Measurements from ENCODE around the gene FNDC3B.
"Not testable (repeated sequence)": the region's sequence is repeated elsewhere in the genome, so short reads cannot be mapped to it uniquely, and the experiment has no call there.

FNDC3B gene

GRCh38 chr3:172352786-172353185, 313.4 kb downstream of the FNDC3B start:
- DNase-seq = no peak

DNA sequence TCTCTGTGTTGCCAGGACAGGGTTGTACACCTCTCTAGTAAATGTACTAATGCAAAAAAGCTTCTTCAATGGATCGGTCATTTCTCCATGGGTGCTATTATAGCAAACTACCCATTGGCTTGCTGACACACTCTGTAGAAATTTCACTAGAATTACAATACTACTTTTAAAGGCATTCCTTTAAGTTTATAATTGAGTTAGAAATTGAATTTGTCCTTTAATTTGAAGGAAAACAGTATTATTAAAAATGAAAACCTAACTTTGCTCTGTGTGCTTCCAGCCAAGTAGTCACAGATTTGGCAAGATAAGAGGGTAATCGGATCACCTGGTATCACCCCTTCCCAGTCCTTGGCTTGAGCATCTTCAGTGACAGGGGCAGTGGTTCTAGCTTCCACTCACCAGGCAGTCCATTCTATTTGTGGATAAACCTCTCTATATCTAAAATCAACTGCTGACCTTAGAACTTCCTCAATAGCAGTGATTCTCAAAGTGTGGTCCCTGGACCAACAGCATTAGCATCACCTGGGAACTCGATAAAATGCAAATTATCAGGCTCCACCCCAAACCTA, 315.6 kb downstream of the FNDC3B start:
- no peak for DNase-seq

DNA sequence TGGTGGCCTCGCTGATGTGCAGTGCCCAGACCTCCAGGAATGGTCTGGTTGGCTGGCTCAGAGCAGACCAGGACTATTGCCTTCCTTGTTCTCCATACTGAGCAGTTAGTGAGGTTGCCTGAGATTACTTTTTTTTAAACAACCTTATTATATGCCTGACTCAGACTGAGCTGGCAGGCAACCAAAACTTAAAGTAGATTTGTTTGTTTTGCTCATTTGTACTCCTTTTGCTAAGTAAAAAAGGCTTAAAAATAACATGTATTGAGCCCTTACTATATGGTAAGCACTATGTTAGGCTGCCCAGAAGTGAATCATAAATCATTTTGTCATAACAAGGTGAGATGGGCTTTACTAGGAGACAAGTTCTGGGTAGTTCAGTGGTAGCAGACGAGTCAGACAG, 316.5 kb downstream of the FNDC3B start:
- peak; percentile 88 for DNase-seq

DNA sequence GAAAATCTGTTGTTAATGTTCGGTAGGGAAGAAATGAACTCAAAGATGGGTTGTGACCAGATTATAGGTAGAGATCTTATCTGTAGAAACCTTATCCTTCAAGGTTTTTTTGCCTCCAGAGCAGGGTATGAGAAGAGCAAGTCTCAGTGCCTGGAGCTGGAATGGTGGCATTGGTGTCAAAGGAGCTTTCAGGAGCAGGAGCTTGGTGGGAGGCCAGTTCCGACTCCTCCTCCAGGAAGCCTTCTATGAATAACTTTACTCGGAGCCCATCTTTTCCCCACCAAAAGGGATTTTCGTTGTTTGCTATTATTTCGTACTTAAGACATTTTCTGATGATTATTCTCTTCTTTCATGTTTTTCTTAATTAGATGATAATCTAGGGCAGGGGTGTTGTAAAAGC, 317.0 kb downstream of the FNDC3B start:
- no peak for DNase-seq

DNA sequence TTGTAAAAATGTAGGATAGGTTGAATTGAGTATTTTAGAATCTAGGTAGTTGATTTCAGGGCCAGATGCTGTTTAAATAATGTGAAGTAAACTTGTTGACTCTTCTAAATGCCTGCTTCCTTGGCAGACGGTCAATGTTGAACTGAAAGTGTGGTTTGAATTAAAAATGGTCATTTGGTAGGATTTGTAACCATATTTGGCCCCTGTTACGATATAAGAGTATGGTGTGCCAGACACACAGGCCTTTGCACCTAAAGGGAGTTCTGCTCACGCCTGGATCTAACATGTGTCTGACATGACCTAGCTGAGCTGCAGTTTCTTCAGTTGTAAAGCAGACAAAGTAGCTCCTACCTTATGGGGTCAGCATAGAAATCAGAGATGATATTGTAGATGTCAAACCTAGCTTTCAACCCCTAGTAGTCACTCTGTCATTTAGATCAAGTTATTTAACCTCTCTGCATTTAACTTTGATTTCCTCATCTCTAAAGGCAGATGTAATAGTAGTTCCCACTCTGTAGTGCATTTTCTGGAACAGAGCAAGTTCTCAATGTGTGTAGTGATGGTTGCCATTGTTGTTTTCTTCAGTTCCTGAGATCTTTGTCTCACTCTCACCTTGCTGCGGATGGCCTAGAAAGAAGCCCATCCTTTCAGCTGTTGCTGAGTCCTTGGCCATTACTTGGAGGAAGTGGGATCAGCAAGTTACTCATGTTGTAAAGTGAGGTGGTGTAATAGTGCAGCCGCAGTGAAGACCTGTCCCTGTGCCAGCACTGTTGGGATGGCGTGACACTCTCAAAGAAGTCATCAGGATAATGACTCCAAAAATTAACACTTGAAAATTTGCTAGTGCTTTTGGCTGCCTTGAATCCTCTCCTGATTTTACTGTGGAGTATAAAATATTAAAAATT, 318.7 kb downstream of the FNDC3B start:
- DNase-seq = peak; percentile 69

GRCh38 chr3:172359231-172359630, 319.9 kb downstream of the FNDC3B start:
- DNase-seq = no peak

- no peak for DNase-seq
Measured at GRCh38 chr3:172359996-172360395, 320.6 kb downstream of the FNDC3B start.

GRCh38 chr3:172362583-172362982, 323.2 kb downstream of the FNDC3B start:
- DNase-seq = no peak

- DNase-seq = no peak
Measured at GRCh38 chr3:172364374-172365027, 325.1 kb downstream of the FNDC3B start.

GRCh38 chr3:172365028-172365567, 325.7 kb downstream of the FNDC3B start:
- no peak for DNase-seq

DNA sequence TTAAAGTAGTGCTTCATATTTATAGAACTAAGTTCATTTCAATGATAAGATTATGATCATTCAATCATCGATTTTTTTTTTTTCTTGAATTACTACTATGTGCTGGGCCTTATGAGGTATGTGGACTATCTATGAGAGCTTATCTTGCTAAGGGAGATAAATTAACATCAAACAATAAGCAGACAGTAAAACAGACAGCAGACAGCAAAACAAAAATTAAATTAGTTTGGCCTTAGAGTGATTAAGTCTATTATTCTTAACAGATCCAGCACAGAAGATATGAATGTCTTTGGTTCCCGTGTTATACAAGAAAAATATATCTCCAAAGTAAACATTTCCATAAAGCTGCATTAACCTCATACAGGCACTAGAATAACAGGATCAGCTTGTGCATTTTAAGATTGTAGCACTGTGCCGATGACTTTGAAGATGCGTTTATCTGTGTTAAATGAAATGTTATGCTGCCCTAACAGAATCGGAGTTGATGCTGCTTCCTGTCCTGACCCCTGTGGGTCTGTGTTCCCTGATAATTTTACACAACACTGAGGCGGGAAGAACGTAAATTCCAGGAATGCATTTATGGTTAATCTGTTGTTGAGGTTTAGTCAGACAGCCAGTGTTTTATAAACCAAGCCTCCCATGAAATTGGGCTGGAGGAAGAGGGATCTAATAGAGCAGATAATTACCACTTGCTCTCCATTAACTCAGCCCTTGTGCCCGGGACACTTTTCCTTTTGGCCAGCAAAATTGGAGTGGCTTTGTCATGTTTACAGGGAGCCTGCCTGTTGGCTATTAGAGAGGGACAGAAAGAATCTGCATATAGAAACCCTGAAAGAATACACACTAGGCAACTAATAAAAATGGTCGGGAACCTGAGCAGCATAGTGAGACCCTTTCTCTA, 328.1 kb downstream of the FNDC3B start:
- peak; percentile 41 for DNase-seq

DNA sequence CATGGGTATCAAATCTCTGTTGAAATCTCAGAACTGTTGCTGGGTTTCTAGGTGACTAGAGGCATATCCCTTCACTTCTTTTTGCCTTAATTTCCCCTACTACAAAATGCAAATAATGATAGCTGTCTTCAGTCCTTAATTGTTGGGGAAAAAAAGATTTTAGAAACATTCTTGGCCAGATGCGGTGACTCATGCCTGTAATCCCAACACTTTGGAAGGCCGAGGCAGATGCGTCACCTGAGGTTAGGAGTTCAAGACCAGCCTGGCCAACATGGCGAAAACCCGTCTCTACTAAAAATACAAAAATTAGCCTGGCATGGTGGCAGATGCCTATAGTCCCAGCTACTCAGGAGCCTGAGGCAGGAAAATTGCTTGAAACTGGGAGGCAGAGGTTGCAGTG, 329.2 kb downstream of the FNDC3B start:
- not testable (repeated sequence) for DNase-seq

DNA sequence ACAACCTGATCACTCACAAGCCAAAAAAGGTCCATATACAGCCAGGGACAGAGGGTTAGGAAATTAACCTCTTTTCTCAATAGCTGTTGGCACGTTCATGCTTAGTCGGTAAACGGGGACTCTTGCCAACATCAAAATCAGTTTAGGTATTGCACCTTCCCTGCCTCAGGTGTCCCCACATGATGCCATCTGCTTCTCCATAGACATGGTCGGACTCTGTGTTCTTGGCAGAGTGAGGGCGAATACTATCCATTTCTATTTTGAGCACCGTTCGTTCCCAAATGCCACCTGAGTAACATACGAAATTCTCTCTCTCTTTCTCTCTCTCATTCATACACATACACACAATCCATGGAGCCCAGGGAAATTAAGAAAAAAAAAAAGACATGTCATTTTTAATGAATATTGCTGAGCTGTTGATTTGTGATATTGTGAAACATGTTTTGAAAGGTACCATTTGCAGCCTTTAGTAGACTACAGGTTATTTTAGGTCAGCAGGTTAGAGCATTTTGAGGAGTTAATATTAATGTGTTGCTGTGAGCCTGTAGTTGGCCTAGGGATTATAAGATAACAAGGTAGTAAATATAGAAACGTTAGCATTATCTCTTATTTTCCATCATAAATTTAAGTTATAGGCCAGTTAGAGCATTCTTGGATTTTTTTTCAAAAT, 330.3 kb downstream of the FNDC3B start:
- no peak for DNase-seq

DNA sequence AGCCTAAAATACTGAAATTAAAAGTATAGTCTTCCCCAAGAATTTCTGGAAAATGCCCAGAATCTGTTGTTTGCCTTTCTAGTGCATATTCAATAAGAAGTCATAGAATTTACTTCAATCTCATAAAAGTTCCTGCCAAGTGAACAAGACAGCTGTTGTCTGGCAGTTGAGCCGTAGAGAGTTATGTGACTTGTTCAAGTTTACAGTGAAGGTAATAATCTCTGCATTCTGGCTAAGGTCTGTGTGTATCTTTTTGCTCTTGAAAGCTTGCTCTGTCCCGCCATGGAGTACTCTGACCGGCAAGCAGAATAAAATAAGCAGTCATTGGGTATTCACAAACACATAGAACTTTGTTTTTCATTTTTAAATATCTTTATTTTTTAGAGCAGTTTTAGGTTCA, 331.0 kb downstream of the FNDC3B start:
- no peak for DNase-seq

DNA sequence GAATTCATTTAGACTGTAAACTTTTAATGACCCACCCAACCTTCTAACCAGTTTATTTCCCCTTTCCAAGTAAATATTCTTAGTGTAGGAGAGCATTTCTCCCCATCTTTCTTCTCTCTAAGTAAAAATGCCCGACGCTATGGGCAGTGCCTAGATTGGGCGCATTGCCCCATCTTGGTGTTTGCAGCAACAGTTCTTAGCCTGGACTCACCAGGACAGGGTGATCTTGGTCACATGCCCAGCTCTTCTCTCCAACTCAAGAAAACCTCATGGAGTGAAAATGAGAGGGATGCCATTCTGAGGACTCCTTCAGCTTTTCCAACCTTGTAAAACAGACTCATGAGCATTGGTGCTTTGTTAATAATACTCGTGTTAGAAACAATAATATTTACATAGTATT, 332.2 kb downstream of the FNDC3B start:
- no peak for DNase-seq

DNA sequence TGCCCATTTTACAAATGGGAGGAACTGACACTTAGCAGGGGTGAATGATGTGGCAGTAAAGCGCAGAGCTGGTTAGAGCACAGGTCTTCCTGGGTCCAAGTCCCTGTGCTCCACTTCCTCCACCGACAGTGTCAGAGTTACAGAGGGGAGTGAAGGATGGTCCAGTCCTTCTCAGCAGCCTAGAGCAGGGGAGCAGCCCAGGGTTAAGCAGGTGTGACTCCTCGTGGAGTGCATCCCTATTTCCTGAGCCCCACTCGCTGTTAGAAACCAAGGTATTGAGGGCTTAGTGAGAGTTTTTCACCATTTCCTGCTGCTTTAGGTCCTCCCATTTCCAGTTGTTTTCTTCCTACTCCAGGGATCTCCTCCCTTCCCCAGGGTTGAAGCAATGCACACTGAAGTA, 333.5 kb downstream of the FNDC3B start:
- no peak for DNase-seq

DNA sequence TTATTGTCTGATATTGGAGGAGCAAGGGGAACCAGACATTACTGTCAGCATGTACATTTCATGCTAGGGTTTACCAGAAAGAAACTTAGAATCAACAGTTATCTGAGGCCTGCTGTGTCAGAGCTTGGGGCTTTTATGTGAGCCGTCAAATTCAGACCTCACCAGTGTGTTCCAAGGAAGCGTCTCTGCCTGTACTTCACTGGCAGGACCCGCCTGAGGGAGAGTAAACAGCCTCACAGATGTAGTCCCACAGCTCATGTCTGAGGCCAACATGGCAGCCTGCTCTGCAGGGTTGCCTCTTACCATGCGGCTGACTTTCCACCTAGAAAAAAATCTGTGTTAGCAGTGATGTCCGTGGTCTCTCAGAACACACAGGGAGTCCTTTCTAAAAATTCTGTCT, 334.5 kb downstream of the FNDC3B start:
- no peak for DNase-seq

- DNase-seq = no peak
Measured at GRCh38 chr3:172375206-172375850, 335.9 kb downstream of the FNDC3B start.

GRCh38 chr3:172376402-172376801, 337.0 kb downstream of the FNDC3B start:
- no peak for DNase-seq

- no peak for DNase-seq
Measured at GRCh38 chr3:172376881-172377280, 337.5 kb downstream of the FNDC3B start.

DNA sequence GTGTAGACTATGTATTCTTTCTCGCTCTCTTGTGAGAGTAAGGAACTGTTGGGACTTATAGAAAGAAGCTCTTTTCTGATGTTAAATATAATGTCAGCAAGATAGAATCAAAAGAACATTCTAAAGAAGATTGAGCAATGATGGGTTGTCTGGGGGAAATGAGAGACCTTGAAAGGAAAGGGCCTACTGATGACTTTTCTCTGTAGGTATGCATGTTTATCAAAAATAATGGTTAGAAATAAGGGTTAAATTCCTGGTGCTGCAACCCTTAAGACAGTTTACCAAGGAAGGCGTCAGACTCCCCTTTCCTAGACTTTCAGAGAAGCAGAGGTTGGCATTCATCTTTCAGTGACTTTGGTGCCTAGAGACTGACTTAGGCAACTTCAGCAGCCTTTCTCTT, 339.1 kb downstream of the FNDC3B start:
- no peak for DNase-seq

DNA sequence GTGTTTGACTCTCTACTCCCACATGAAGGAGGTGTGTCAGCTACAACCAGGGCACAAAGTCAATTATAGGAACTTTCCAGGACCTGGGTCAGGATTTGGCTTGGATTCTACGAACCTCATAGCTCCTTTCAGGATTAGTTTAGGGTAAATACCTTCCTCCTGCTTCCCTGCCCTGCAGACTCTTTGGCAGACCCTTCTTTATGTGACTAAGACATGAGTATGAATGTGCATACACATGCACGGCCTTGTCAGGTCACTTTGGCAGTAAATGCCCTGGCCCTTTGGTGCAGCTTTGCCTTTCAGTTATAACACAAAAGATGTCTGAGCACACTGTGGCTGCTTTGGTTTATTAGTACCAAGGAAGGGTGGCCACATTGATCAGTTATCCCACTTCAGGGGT, 340.0 kb downstream of the FNDC3B start:
- no peak for DNase-seq

Measured in fibroblast of upper back skin (primary cell).